Spleen (tissue), 7 donors: ENCODE results near the gene SAMD3.

Source experiments
- POLR2A ChIP-seq, 3 donors: fragments of 450-650 bp; IDR thresholded peaks; one replicate each; pipeline ENCODE4 v1.5.1; 2017; ENCODE audit warnings: antibody characterized with exemption in 3 of 3, mild to moderate bottlenecking in 1 of 3
- TF ChIP-seq, protein P1 (sequence below), 11 experiments: fragments of 200-600 bp in 7 of 11; fragments of 450-650 bp in 4 of 11; sonication (generic) in 4 of 11; IDR thresholded peaks in 8 of 11; conservative IDR thresholded peaks in 3 of 11; 1 replicate in 7 of 11; 2 replicates in 4 of 11; pipeline versions ENCODE4 v1.4.0 to v1.8.0; 2016 to 2021; ENCODE audit warnings: antibody characterized with exemption in 11 of 11, inconsistent platforms in 4 of 11, mild to moderate bottlenecking in 1 of 11
- donor health status: DM: no; HTN: no; CAD: no; lungs with moderate emphysema.
- donor health status: DM: no; HTN: no; CAD: no.
- donor health status: DM: no; HTN: no; CAD: no.

DNA sequence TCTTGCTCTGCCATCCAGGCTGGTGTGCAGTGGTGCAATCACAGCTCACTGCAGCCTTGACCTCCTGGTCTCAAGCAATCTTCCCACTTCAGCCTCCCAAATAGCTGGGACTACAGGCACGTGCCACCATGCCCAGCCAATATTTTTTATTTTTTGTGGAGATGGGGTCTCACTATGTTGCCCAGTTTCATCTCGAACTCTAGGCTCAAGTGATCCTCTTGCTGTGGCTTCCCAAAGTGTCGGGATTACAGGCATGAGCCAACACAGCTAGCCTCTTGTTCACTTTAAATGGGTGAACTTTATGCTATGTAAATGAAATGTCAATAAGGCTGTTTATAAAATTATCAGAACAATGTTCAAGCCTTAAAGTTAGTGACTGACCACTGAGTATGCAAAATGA is 37.1 kb downstream of the SAMD3 start:
- TF ChIP-seq, protein P1, sequence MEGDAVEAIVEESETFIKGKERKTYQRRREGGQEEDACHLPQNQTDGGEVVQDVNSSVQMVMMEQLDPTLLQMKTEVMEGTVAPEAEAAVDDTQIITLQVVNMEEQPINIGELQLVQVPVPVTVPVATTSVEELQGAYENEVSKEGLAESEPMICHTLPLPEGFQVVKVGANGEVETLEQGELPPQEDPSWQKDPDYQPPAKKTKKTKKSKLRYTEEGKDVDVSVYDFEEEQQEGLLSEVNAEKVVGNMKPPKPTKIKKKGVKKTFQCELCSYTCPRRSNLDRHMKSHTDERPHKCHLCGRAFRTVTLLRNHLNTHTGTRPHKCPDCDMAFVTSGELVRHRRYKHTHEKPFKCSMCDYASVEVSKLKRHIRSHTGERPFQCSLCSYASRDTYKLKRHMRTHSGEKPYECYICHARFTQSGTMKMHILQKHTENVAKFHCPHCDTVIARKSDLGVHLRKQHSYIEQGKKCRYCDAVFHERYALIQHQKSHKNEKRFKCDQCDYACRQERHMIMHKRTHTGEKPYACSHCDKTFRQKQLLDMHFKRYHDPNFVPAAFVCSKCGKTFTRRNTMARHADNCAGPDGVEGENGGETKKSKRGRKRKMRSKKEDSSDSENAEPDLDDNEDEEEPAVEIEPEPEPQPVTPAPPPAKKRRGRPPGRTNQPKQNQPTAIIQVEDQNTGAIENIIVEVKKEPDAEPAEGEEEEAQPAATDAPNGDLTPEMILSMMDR (IDR thresholded peaks at IDR 0.05 in 8 of 11, conservative IDR thresholded peaks at IDR 0.05 in 3 of 11): no peak
- no peak for TF ChIP-seq POLR2A (IDR thresholded peaks at IDR 0.05)
